Osteoblast (primary cell): ENCODE data around the gene PAM. TPM values are rescaled to one million over a fixed set of nuclear protein-coding genes. Genes with fewer than 3 reads are reported as not detected.

Experiments used
- DNase-seq: peaks from one replicate; pipeline ENCODE4 v3.0.0; 2011; ENCODE audit warnings: low spot score, mixed read lengths; ENCODE audit not compliant: insufficient read length; ENCODE audit errors: missing footprints
- H2AFZ ChIP-seq: 2 replicates; pipeline ENCODE4 v1.6.0; 2011; ENCODE audit warnings: mild to moderate bottlenecking, low read length
- H3K27ac ChIP-seq: 2 replicates; pipeline ENCODE4 v1.5.1; 2011; ENCODE audit warnings: mild to moderate bottlenecking, low read depth, low read length, moderate library complexity
- H3K27me3 ChIP-seq: 2 replicates; pipeline ENCODE4 v1.6.0; 2012; ENCODE audit warnings: mild to moderate bottlenecking, control low read depth, inconsistent platforms, low read length, moderate library complexity; ENCODE audit not compliant: insufficient read depth
- H3K36me3 ChIP-seq: 2 replicates; pipeline ENCODE4 v1.5.1; 2011; ENCODE audit warnings: mild to moderate bottlenecking, low read length, control low read depth, moderate library complexity; ENCODE audit not compliant: insufficient read depth
- H3K4me1 ChIP-seq: 2 replicates; pipeline ENCODE4 v1.5.1; 2011; ENCODE audit warnings: mild to moderate bottlenecking, low read length, control low read depth, moderate library complexity; ENCODE audit not compliant: insufficient read depth
- H3K4me2 ChIP-seq: 2 replicates; pipeline ENCODE4 v1.6.0; 2011; ENCODE audit warnings: mild to moderate bottlenecking, low read length; ENCODE audit not compliant: insufficient read depth
- H3K4me3 ChIP-seq: fragments of 200-600 bp; sonication (generic); 3 replicates; pipeline ENCODE4 v1.5.1; 2012; ENCODE audit warnings: mild to moderate bottlenecking, low read length, inconsistent platforms; ENCODE audit not compliant: insufficient read depth
- H3K79me2 ChIP-seq: 2 replicates; pipeline ENCODE4 v1.6.0; 2012; ENCODE audit warnings: mild to moderate bottlenecking, low read length, control low read depth, inconsistent platforms; ENCODE audit not compliant: insufficient read depth
- H3K9me3 ChIP-seq: 2 replicates; pipeline ENCODE4 v1.5.1; 2011; ENCODE audit warnings: low read depth, low read length, control low read depth
- H4K20me1 ChIP-seq: 2 replicates; pipeline ENCODE4 v1.6.0; 2012; ENCODE audit warnings: mild to moderate bottlenecking, low read length, control low read depth; ENCODE audit not compliant: insufficient read depth
- total RNA-seq: library from RNA; depleted of rRNA; stranded (reverse); fragments of >200 nt; gene quantifications from 2 replicates; pipeline ENCODE4 v1.2.3, GENCODE V29; 2012
- TF ChIP-seq, protein P1 (sequence below): IDR thresholded peaks from 2 replicates; pipeline ENCODE4 v1.5.1; 2011; ENCODE audit warnings: mild to moderate bottlenecking, low read depth, low read length, moderate library complexity; ENCODE audit errors: extremely low read depth

Gene PAM
- total RNA-seq, 1 donor: 248 TPM

GRCh38 chr5:102794677-102795331, 39.7 kb downstream of the PAM start:
- H2AFZ ChIP-seq: no peak overlapping the region
- H3K4me1 ChIP-seq: no peaks in the 10 kb centered on the region
- H3K36me3 ChIP-seq: no peaks in the 10 kb centered on the region
- H4K20me1 ChIP-seq: no peaks in the 10 kb centered on the region
- H3K4me2 ChIP-seq: no peak overlapping the region
- no peaks in the 10 kb centered on the region for H3K27me3 ChIP-seq
- H3K27ac ChIP-seq: no peak overlapping the region
- TF ChIP-seq, protein P1, sequence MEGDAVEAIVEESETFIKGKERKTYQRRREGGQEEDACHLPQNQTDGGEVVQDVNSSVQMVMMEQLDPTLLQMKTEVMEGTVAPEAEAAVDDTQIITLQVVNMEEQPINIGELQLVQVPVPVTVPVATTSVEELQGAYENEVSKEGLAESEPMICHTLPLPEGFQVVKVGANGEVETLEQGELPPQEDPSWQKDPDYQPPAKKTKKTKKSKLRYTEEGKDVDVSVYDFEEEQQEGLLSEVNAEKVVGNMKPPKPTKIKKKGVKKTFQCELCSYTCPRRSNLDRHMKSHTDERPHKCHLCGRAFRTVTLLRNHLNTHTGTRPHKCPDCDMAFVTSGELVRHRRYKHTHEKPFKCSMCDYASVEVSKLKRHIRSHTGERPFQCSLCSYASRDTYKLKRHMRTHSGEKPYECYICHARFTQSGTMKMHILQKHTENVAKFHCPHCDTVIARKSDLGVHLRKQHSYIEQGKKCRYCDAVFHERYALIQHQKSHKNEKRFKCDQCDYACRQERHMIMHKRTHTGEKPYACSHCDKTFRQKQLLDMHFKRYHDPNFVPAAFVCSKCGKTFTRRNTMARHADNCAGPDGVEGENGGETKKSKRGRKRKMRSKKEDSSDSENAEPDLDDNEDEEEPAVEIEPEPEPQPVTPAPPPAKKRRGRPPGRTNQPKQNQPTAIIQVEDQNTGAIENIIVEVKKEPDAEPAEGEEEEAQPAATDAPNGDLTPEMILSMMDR: no peak
- peaks cover 8% of the 10 kb centered on the region for H3K79me2 ChIP-seq
- no peak for DNase-seq
- H3K4me3 ChIP-seq: no peak overlapping the region
- H3K9me3 ChIP-seq: no peaks in the 10 kb centered on the region

GRCh38 chr5:102795526-102795925, 40.4 kb downstream of the PAM start:
- Histone ChIP-seq H3K27me3 (no peaks in the 10 kb centered on the region), H3K9me3 (no peaks in the 10 kb centered on the region), H3K27ac (no peak overlapping the region), H3K4me1 (no peaks in the 10 kb centered on the region), H2AFZ (no peak overlapping the region), H3K36me3 (no peaks in the 10 kb centered on the region), H3K4me2 (no peak overlapping the region), H4K20me1 (no peaks in the 10 kb centered on the region), H3K79me2 (peaks cover 8% of the 10 kb centered on the region), H3K4me3 (no peak overlapping the region)
- TF ChIP-seq, protein P1: no peak
- DNase-seq: no peak

GRCh38 chr5:102796009-102796408, 40.9 kb downstream of the PAM start:
- Histone ChIP-seq H2AFZ (no peak overlapping the region), H3K4me2 (no peak overlapping the region), H3K27me3 (no peaks in the 10 kb centered on the region), H3K4me1 (no peaks in the 10 kb centered on the region), H3K4me3 (no peak overlapping the region), H3K27ac (no peak overlapping the region), H3K36me3 (no peaks in the 10 kb centered on the region), H3K9me3 (no peaks in the 10 kb centered on the region), H3K79me2 (peaks cover 8% of the 10 kb centered on the region), H4K20me1 (no peaks in the 10 kb centered on the region)
- DNase-seq: no peak
- TF ChIP-seq, protein P1: no peak

DNA sequence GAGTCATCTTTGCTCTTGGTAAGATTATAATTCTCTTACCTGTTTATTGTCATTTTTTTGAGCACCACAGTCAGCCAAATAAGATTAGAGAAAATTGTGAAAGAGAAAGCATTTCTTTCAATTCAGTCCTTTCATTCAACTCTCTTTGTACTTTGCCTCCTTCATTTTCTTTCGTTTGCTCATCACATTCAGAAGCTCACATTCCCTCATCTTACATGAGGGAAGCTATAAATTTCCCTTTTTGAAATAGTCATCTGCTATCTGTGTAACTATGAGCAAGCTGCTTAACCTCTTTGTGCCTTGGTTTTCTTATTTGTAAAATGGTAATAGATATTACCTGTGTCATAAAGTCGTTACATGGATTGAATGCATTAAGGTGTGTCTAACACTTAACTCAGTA, 41.4 kb downstream of the PAM start:
- TF ChIP-seq, protein P1: no peak
- no peak overlapping the region for H3K27ac ChIP-seq
- H3K36me3 ChIP-seq: no peaks in the 10 kb centered on the region
- no peak overlapping the region for H3K4me2 ChIP-seq
- H3K4me3 ChIP-seq: no peak overlapping the region
- no peaks in the 10 kb centered on the region for H3K4me1 ChIP-seq
- H3K9me3 ChIP-seq: no peaks in the 10 kb centered on the region
- peaks cover 8% of the 10 kb centered on the region for H3K79me2 ChIP-seq
- no peak for DNase-seq
- no peaks in the 10 kb centered on the region for H4K20me1 ChIP-seq
- H2AFZ ChIP-seq: no peak overlapping the region
- H3K27me3 ChIP-seq: no peaks in the 10 kb centered on the region
